Measurements from ENCODE around the gene SUMO3. TPM values are rescaled to one million over a fixed set of nuclear protein-coding genes. Genes with fewer than 3 reads are reported as not detected.

Gene SUMO3
- total and polyA plus RNA-seq, 2 experiments from 2014 or later, result 90.8 to 103 TPM

DNA sequence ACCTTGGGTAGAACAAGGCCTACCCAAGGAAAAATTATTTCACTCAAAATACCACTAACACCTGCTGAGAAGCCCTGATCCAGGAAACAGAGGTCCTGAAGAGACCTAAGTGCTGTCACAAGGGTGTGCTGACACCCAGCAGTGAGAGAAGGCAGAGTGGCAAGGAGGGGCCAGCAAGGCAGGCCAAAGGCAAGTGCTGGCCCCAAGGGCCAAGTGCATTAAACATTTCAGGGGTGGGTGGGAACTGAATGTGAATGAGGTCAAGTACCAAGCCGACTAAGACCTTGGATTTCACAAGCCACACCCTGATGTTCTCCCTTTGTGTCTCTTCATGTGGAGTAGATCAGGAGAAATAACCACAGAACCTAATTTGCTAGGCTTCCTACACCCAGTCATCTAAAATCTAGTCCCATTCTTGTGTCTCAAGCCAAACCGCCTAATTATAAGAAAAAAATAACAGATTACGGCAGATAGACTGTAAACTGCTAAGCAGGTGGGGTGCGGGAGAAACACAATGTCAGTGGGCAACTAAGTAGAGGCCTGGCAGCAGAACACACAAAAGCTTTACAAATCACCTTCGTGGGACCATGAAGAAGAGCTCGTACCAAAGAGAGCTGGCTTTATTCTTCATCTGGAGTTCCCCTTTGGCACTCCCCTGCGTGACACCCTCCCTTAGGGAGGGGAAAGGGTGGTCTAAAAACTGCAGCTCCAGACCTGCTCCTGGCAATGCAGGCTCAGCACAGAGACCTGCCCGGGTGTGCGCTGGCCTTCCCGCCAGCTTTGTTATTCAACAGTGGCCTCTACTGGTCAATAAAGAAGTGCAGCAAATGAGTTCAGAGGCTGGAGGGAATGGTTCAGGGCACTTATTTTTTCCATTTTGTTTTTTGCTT is 24.9 kb downstream of the SUMO3 start:
- TF ChIP-seq, protein P1, sequence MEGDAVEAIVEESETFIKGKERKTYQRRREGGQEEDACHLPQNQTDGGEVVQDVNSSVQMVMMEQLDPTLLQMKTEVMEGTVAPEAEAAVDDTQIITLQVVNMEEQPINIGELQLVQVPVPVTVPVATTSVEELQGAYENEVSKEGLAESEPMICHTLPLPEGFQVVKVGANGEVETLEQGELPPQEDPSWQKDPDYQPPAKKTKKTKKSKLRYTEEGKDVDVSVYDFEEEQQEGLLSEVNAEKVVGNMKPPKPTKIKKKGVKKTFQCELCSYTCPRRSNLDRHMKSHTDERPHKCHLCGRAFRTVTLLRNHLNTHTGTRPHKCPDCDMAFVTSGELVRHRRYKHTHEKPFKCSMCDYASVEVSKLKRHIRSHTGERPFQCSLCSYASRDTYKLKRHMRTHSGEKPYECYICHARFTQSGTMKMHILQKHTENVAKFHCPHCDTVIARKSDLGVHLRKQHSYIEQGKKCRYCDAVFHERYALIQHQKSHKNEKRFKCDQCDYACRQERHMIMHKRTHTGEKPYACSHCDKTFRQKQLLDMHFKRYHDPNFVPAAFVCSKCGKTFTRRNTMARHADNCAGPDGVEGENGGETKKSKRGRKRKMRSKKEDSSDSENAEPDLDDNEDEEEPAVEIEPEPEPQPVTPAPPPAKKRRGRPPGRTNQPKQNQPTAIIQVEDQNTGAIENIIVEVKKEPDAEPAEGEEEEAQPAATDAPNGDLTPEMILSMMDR (conservative IDR thresholded peaks at IDR 0.05; ENCODE audit: low read depth in 2 of 2), result peak; percentile 82 to 85
- no peak for TF ChIP-seq STAT1 (IDR thresholded peaks at IDR 0.05; ENCODE audit: unreplicated experiment)
- peak; percentile 95 for ATAC-seq
- peaks cover 43% of the 10 kb centered on the region for H4K20me1 ChIP-seq (replicated peaks; ENCODE audit: insufficient read depth)
- H3K36me3 ChIP-seq (ENCODE audit: insufficient read depth), result no peaks in the 10 kb centered on the region; the same call in 1 of the 2 replicates
- H3K9me2 ChIP-seq (ENCODE audit: insufficient read depth), result no peaks in the 10 kb centered on the region
- Mint-ChIP-seq H3K9me3 (no peaks in the 10 kb centered on the region), H3K36me3 (ENCODE audit: low read depth) (peaks cover 61% of the 10 kb centered on the region), H3K4me1 (peaks cover 20% of the 10 kb centered on the region; the same call in 2 of the 3 replicates), H3K4me3 (no peak overlapping the region), H3K27ac (no peak overlapping the region), H3K27me3 (ENCODE audit: insufficient read depth, low read depth, poor library complexity) (peaks cover 12% of the 10 kb centered on the region)
- H3K27me3 ChIP-seq (ENCODE audit: insufficient read depth), result no peaks in the 10 kb centered on the region
- peaks cover 98% of the 10 kb centered on the region for H3K79me2 ChIP-seq (replicated peaks; ENCODE audit: insufficient read depth)
- peak; percentile 80 for DNase-seq (ENCODE audit: low spot score)
- peaks cover 3% of the 10 kb centered on the region; the same call in 1 of the 2 replicates for H3F3A ChIP-seq (replicated peaks; ENCODE audit: low read depth)
- no peak overlapping the region for H3K4me3 ChIP-seq
- no peak overlapping the region for H2AFZ ChIP-seq
- H3K4me1 ChIP-seq (ENCODE audit: insufficient read depth), result peaks cover 5% of the 10 kb centered on the region; the same call in 1 of the 2 replicates
- H3K4me2 ChIP-seq, result no peak overlapping the region
- no peak overlapping the region for H3K27ac ChIP-seq (ENCODE audit: low read depth)

DNA sequence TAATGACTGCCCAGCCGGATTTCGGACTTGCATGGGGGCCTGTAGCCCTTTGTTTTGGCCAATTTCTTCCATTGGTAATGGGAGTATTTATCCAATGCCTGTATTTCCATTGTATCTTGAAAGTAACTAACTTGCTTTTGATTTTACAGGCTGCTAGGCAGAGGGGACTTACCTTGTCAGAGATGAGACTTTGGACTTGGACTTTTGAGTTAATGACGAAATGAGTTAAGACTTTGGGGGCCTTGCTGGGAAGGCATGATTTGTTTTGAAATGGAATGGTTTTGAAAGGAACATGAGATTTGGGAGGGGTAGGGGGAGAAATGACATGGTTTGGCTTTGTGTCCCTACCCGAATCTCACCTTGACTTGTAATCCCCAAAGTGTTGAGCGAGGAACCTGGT is 25.9 kb downstream of the SUMO3 start:
- Mint-ChIP-seq H3K27me3 (ENCODE audit: insufficient read depth, low read depth, poor library complexity) (peaks cover 15% of the 10 kb centered on the region), H3K36me3 (ENCODE audit: low read depth) (peaks cover 56% of the 10 kb centered on the region), H3K4me1 (peaks cover 20% of the 10 kb centered on the region; the same call in 2 of the 3 replicates), H3K9me3 (no peaks in the 10 kb centered on the region), H3K4me3 (no peak overlapping the region), H3K27ac (no peak overlapping the region)
- H3K9me2 ChIP-seq (ENCODE audit: insufficient read depth), result no peaks in the 10 kb centered on the region
- H3K4me3 ChIP-seq, result no peak overlapping the region
- peaks cover 3% of the 10 kb centered on the region; the same call in 1 of the 2 replicates for H3F3A ChIP-seq (replicated peaks; ENCODE audit: low read depth)
- H2AFZ ChIP-seq, result no peak overlapping the region
- ATAC-seq (no peak), DNase-seq (ENCODE audit: low spot score) (no peak)
- no peak overlapping the region for H3K27ac ChIP-seq (ENCODE audit: low read depth)
- no peak overlapping the region for H3K4me2 ChIP-seq
- H3K4me1 ChIP-seq (ENCODE audit: insufficient read depth), result peaks cover 5% of the 10 kb centered on the region; the same call in 1 of the 2 replicates
- H3K27me3 ChIP-seq (ENCODE audit: insufficient read depth), result no peaks in the 10 kb centered on the region
- H4K20me1 ChIP-seq (replicated peaks; ENCODE audit: insufficient read depth), result peaks cover 40% of the 10 kb centered on the region
- H3K79me2 ChIP-seq (replicated peaks; ENCODE audit: insufficient read depth), result peaks cover 98% of the 10 kb centered on the region
- H3K36me3 ChIP-seq (ENCODE audit: insufficient read depth), result no peaks in the 10 kb centered on the region; the same call in 1 of the 2 replicates
- TF ChIP-seq, protein P2, sequence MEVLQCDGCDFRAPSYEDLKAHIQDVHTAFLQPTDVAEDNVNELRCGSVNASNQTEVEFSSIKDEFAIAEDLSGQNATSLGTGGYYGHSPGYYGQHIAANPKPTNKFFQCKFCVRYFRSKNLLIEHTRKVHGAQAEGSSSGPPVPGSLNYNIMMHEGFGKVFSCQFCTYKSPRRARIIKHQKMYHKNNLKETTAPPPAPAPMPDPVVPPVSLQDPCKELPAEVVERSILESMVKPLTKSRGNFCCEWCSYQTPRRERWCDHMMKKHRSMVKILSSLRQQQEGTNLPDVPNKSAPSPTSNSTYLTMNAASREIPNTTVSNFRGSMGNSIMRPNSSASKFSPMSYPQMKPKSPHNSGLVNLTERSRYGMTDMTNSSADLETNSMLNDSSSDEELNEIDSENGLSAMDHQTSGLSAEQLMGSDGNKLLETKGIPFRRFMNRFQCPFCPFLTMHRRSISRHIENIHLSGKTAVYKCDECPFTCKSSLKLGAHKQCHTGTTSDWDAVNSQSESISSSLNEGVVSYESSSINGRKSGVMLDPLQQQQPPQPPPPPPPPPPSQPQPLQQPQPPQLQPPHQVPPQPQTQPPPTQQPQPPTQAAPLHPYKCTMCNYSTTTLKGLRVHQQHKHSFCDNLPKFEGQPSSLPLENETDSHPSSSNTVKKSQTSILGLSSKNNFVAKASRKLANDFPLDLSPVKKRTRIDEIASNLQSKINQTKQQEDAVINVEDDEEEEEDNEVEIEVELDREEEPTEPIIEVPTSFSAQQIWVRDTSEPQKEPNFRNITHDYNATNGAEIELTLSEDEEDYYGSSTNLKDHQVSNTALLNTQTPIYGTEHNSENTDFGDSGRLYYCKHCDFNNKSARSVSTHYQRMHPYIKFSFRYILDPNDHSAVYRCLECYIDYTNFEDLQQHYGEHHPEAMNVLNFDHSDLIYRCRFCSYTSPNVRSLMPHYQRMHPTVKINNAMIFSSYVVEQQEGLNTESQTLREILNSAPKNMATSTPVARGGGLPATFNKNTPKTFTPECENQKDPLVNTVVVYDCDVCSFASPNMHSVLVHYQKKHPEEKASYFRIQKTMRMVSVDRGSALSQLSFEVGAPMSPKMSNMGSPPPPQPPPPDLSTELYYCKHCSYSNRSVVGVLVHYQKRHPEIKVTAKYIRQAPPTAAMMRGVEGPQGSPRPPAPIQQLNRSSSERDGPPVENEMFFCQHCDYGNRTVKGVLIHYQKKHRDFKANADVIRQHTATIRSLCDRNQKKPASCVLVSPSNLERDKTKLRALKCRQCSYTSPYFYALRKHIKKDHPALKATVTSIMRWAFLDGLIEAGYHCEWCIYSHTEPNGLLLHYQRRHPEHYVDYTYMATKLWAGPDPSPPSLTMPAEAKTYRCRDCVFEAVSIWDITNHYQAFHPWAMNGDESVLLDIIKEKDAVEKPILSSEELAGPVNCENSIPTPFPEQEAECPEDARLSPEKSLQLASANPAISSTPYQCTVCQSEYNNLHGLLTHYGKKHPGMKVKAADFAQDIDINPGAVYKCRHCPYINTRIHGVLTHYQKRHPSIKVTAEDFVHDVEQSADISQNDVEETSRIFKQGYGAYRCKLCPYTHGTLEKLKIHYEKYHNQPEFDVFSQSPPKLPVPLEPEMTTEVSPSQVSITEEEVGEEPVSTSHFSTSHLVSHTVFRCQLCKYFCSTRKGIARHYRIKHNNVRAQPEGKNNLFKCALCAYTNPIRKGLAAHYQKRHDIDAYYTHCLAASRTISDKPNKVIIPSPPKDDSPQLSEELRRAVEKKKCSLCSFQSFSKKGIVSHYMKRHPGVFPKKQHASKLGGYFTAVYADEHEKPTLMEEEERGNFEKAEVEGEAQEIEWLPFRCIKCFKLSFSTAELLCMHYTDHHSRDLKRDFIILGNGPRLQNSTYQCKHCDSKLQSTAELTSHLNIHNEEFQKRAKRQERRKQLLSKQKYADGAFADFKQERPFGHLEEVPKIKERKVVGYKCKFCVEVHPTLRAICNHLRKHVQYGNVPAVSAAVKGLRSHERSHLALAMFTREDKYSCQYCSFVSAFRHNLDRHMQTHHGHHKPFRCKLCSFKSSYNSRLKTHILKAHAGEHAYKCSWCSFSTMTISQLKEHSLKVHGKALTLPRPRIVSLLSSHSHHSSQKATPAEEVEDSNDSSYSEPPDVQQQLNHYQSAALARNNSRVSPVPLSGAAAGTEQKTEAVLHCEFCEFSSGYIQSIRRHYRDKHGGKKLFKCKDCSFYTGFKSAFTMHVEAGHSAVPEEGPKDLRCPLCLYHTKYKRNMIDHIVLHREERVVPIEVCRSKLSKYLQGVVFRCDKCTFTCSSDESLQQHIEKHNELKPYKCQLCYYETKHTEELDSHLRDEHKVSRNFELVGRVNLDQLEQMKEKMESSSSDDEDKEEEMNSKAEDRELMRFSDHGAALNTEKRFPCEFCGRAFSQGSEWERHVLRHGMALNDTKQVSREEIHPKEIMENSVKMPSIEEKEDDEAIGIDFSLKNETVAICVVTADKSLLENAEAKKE (CRISPR knock-in tag; IDR thresholded peaks at IDR 0.05), result no peak
